GM12801 (cell line): ENCODE measurements around the gene GNAQ.

Experiments used
- CTCF ChIP-seq: IDR thresholded peaks from one replicate; pipeline ENCODE4 v1.5.1; 2011; ENCODE audit warnings: control low read depth; ENCODE audit not compliant: insufficient read length; ENCODE audit errors: extremely low read depth

The GNAQ gene

GRCh38 chr9:77847059-77847499 is 184.5 kb downstream of the GNAQ start:
- no peak for TF ChIP-seq CTCF

- TF ChIP-seq CTCF = no peak
Observed at GRCh38 chr9:77844415-77844814, 187.2 kb downstream of the GNAQ start.

GRCh38 chr9:77843871-77844155 is 187.8 kb downstream of the GNAQ start:
- no peak for TF ChIP-seq CTCF

- TF ChIP-seq CTCF = no peak
Observed at GRCh38 chr9:77843076-77843870, 188.3 kb downstream of the GNAQ start.

GRCh38 chr9:77841739-77842386 is 189.7 kb downstream of the GNAQ start:
- no peak for TF ChIP-seq CTCF

- TF ChIP-seq CTCF = no peak
Observed at GRCh38 chr9:77839459-77840140, 192.0 kb downstream of the GNAQ start.

GRCh38 chr9:77838986-77839385 is 192.6 kb downstream of the GNAQ start:
- no peak for TF ChIP-seq CTCF
